Right hindlimb (tissue), 1 donor: ENCODE data around the gene FHIT.
A peak's percentile ranks its signal among the peaks of the same experiment; 100 is the strongest.
"Not testable (repeated sequence)": the region's sequence is repeated elsewhere in the genome, so short reads cannot be mapped to it uniquely, and the experiment has no call there.

ENCODE experiments used
- DNase-seq: peaks from one replicate; pipeline ENCODE4 v3.0.0-alpha.2; 2018

FHIT gene

DNA sequence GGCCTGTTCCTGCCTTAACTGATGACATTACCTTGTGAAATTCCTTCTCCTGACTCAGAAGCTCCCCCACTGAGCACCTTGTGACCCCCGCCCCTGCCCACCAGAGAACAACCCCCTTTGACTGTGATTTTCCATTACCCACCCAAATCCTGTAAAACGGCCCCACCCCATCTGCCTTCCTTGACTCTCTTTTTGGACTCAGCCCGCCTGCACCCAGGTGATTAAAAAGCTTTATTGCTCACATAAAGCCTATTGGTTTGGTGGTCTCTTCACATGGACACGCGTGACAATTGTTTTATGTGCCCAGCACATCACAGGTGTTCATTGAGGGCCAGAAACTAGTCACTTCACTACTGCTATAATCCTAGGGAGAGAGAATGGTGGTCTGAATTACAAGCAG is 1448.8 kb downstream of the FHIT start:
- DNase-seq = not testable (repeated sequence)

DNA sequence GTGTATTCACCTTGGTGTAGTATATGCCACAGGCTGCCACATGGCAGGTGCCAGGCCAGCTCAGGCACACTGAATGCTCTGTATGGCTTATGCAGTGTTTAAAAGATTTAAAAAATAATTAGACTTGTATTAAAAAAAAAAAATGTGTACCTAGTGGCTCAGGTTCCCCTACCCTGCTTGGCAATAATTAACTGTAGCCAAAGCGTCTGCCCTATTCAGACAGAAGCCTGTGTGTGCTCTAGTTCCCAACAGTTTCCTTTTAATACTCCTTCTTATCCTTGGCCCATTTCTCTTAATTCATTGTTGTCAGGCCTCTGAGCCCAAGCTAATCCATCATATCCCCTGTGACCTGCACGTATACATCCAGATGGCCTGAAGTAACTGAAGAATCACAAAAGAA is 1449.2 kb downstream of the FHIT start:
- DNase-seq = no peak

DNA sequence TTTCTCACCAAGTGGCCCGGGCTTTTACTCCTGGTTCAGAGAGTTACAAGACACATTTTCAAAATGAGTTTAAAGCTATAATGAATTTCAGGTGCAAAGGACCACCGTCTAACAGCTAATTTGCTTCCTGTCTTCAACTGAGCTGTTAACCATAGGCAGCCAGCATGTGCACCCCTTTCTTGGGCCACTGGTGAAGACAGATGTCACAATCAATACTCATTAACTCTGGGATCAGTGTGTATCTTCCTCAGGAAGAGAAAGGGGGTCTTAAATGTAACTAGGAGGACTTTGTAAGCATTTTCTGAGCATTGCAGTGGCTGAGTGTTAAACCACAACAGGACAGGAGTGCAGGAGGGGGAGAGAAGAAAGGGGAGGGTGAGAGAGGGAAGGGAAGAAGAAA is 1450.8 kb downstream of the FHIT start:
- DNase-seq = no peak

DNA sequence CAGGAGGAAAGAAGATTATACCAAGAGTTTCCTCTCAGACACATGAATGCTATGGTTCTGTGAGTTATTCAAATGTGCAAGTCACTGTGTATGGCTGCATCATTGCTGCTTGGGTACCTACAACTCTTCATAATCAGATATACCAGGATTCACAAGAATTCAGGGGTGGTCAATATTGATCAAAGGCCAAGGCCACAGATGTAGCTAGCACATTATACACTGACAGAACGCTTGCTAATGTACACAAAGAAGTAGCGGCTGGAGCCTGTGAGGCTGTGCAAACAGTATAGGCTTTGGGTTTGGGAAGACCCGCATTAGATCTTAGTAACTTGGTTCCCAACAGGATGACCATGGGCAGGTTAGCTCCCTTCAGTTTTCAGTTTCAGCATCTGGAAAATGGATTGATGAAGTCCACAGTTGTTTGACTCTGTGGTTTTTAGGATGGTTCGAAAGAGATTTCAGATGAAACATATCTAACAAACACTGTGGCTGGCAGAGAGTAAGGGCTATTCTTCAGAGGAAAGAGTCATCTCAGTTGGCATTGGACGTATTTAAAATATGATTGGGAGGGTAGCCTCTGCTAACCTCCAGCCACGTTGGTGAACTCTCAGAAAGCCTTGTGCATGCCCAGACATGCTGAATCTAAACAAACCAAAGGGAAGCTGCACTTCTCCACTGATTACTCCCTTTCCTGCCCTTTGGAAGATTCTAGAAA is 1452.7 kb downstream of the FHIT start:
- no peak for DNase-seq

DNA sequence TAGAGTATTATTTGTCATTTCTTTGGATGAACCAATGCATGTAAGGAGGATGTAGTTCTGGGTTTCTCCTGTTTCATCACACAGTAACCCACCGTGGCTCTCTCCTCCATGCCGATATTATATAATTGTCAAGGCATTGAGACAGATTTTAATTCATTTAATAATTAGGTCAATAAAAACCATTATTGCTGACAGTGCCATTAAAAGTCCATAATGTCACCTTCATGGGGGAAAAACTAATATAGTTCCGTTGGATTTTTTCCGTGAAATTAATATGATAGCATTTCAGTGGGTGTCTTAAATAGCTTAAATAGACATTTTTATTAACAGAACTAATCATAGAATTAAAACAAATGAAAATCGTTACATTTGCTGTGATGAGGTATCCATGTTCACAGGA is 1453.7 kb downstream of the FHIT start:
- no peak for DNase-seq

DNA sequence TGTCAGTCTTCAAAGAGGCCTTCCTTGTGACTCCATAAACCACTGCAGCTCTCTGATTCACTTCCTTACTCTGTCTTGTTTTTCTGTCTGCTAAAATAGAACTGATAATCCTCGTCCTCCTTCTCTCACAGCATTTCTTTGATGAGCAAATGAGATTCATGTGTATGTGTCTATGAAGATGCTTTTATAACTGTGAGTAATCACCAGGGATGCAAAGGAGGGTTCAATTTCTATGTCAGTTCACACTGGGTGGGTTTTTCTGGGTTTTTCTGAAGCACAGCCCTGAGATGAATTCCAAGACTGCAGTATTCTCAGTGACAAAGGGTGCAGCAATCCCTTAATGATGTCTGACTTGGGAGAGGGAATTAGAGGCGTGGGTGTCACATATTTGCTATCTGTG is 1454.8 kb downstream of the FHIT start:
- no peak for DNase-seq

DNA sequence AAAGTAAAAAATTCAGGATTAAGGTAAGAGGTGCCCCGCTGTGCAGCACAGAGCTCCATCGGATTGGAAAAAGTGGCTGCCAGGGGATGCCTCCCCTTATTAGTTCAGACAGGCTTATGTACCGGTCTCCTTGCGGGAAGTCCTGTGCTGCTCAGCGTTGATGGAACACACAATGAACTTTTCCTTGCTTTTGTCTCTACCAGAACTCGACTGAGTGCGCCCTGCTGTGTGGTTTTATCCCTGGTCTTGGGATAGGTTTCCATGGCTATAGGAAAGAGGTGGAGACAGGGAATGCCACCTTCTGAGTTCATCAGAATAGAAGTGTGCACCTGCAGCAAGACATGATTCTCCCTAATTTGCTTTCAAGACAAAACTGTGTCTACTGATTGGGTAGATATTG is 1455.5 kb downstream of the FHIT start:
- no peak for DNase-seq

DNA sequence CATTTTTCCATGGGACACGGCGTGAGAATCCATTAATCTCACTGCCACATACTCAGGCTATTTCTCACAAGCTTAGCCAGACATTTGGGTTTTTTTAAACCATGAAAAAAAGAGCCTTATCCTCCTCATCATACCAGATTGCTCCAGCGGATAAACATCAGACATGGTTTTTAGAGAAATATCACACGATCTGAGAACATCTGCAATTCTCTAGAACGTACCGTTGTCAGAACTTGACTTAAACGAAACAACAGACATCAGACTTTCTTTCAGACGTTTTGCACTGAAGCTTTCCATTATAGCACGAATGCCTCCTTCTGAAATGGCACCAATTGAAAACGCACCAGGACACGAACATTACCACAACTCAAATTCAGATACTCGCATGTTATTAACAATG is 1457.3 kb downstream of the FHIT start:
- DNase-seq = no peak

DNA sequence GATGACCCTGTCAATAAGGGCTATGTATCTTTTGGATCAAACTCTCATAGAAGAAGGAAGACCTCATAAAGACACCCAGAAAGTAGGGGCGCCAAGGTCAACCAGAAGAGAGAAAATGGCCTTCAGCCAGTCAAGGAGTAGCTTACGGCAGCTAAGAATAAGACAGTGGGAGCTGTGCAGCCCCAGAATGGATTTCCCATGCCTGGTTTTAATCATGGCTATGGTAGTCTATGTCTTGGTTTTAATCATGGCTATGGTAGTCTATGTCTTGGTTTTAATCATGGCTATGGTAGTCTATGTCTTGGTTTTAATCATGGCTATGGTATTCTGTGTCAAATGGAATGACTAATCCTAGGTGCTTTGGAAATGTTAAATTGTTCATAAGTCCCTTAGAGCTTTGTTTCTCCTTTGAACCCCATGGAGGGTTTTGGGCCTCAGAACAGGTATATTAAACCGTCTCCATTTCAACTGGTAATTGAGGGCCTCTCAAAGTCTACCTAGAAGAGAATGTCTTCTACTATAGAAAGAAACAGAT is 1459.4 kb downstream of the FHIT start:
- DNase-seq = no peak

DNA sequence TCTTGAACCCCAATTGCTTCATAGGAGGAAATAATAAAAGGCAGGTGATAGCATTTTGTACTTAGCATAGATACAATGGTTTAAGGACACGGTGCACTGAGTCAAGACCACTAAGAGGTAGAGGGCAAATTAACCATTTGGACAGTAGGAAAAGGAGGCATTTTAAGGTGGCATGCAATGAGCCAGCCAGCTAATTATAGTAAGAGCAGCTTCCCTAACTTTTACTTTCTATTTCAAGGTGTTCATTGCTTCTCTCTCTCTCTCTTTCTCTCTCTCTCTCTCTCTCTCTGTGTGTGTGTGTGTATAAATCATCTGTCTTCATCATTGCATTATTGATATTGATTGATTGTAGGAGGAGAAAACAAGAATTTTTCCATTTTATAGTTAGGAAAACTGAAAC is 1461.0 kb downstream of the FHIT start:
- no peak for DNase-seq

DNA sequence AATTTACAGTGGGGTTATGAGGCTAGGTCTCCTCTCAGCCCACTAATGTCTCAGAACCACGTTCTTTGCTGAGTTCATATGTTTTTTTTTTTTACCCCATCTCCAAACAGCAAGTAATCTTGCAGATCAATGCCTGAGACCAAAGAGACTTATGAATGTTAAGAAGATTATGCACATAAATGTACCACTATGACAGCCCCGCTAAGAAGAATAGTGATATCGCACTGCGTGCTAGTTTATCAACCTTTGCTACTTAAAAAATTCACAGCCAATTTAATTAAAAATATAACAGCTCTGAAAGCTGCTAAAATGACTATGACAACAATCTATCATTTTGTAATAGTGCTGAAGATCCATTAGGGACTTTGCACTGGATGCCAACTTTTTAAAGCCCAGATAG is 1462.5 kb downstream of the FHIT start:
- no peak for DNase-seq

DNA sequence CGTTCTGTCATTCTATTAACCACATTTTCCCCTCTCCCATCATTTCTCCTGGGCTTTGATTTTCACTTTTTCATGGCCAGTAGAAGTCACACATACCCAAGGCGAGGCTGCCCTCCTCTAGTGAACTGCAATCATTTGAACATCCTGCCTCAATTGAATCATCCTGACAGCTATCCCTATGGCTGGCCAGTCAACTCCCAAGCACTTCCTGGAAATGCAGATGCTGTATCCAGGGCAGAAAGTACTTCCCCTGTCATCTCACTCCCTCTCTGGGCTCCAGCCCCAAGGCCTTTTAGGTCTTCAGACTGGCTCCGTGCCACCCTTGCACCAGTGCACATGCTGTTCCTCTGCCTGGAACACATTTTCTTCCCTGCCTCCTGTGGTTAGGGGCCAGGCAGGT is 1463.1 kb downstream of the FHIT start:
- no peak for DNase-seq

DNA sequence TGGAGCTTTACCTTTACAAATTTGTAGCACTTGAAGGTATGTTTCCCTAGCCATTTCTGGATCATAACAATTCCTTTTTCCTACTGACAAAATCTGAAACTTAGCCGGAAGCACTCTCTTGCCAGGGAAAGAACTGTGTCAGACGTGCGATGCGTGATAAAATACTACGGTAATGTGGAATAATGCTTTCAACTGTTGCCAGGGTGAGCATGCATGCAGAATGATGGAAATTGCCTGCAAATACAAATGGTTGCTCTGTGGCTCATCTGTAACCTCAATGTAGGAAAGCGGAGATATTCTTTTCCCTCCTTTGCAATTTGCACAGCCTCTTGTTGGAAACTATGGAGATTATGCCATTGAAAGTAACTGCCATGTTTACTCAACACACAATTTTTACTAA is 1464.9 kb downstream of the FHIT start:
- DNase-seq = no peak

DNA sequence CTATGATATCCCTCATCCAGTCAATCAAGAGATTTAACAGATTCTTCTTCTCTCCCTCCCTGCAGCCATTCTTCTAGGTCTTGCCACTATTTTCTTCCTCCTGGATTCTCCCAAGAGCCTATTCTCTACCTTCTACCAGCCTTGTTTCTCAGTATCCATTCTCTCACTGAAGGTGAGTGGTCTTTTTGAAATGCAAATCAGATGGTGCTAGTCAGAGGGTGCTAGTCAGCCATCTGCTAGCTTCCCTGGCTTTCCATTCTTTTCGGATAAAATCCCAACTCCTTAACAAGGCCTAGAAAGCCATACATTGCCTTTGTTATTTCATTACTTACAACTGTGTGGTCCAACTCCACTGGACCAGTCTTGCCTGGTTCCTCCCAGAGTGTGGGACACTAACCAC is 1467.1 kb downstream of the FHIT start:
- no peak for DNase-seq

DNA sequence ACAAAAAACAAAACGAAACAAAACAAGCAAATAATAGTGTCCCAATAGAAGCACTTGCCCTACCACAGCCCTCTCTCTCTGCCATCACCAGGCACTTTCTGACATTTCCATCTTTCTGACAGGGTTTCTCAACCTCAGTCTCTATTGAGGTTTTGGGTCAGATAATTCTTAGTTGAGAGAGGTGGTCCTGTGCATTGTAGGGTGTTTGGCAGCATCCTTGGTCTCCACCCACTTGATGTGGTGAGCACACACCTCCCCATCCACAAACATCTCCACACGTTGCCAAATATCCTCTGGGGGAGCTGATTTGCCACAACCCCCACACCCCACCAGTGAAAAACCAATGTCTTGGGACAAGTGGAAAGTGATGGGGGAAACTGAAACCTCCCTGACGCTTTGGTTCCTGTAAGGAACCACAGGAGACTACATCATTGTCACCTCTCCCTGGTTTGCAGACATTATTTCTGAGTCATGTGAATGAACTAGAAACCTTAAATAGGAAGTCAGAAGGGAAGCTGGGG is 1467.7 kb downstream of the FHIT start:
- no peak for DNase-seq

DNA sequence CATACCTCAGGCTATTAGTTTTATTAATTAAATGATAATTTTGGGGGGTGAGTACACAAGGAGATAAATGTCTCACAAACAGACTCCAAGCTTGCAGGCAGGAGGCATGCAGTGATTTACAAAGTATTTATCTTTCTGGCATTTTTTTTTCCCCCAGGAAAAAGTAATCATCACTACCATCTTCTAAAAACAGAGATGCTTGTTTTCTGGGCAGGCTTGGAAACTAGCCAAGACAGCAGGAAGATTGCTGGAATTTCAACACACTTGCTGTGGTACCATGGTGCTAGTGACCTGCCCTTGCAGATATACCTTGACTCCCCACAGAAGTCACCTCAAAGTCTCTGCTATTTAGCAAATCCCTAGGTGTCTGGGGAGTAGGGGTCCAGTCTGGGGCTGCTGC is 1468.6 kb downstream of the FHIT start:
- DNase-seq = no peak

DNA sequence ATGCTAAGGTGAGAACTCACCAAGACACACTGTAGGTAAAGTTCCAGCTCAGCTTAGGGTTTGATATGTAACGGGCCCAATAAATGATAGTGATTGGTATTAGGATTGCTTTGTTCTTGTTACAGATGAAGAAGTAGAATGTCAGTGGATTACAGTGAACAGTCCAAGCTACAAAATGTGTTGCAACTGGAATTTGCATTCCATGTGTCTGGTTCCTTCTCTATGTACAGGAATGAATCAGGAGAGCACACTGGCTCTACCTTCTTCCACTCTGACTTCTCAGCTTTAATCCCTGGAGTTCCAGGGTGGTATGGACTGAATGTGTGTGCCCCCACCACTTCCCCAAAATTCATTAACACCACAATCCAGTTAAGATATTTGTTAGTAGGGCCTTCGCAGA is 1471.0 kb downstream of the FHIT start:
- no peak for DNase-seq

DNA sequence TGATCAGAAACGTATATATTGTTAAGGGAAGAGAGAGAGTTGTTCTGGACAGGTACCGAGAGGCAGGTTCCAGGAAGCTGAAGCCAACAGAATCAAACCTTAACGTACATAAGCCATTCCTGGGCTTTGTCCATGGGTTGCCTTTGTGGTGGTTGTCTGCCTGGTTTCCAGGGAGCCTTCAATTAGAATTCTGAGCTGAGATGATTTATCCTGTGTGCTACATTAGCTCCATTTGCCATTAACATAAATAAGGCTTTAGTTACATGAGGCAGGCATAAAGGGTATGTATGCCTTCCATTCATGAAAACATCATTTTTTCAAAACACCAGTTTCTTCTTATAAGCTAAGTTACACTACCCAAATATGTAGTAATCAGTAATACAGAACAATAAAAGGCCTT is 1472.0 kb downstream of the FHIT start:
- DNase-seq = no peak

DNA sequence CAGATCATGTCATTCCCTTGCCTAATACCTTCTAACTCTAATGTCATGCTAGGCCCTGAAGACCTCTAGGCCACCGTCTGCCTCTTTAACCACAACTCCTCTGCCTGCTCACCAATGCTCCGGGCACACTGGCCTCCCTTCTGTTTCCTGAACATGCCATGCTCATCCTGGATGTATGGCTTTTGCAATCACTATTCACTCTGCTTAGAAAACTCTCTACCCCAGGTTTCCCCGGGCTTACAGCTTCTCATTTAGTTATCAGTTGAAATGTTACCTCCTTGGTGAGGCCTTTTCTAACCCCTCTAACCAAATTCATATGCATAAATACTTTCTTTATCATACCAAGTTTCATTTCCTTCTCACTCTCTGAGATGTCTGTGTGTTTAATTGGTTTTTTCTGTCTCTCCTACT is 1473.6 kb downstream of the FHIT start:
- no peak for DNase-seq

DNA sequence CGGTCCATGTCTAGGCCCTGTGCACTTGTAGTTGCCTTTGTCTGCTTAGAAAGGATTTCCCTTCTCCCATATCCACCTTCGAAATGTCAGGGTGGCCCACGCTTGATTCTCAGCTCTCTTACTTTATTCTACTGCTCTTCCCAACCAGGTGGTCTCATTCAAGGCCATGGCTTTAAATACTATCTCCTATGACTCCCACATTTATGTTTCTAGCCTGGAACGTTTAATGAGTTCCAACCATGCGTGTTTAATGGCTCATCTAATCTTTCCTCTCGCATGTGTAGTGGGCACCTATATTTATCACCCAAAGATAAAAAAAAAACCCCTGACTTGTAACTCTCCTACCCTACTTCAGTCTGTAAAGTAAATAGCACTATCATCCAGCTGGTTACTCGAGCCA is 1474.2 kb downstream of the FHIT start:
- no peak for DNase-seq

DNA sequence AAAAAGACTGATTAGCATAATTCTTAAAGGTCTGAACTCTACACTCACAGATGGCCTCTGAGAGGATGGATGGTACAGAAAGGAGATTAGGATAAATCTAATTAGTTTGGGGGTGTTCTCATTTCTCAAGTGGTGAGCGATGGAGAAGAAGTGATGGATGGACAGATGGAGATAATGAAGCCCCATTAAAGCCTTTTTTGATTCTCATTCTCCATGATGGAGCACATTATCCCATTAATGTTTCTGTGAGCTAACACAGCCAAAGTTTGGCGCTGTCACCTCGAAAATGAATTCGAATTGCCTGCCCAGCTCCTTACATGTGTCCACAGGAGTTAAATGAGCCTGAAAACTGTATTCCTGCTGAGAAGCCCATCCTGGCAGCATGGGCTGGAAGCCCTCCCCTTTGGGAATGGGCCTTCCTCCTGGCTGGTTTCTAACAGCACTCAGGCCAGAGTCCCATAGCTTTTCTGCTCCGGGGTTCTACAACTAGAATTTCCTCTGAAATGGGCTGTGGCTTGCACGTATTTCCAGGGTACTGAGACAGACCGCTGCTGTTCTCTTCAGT is 1475.4 kb downstream of the FHIT start:
- no peak for DNase-seq

DNA sequence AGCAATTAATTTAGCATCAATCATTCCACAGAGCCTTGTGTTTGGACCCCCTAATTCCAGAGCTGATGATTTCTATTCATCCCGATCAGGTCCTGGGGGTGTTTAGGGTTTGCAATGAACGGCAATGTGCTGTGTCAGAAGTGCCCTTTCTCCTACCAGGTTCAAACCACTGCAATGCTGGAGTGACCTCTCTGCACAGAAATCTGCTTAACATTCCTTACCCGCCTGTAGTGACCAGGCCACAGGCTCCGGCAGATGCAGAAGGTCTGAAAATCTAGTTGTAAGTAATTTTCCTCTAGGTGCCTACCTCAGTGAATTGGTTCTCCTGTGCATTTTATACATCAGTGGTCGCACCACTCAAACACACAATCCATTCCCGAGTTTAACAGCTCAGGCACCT is 1476.1 kb downstream of the FHIT start:
- no peak for DNase-seq

DNA sequence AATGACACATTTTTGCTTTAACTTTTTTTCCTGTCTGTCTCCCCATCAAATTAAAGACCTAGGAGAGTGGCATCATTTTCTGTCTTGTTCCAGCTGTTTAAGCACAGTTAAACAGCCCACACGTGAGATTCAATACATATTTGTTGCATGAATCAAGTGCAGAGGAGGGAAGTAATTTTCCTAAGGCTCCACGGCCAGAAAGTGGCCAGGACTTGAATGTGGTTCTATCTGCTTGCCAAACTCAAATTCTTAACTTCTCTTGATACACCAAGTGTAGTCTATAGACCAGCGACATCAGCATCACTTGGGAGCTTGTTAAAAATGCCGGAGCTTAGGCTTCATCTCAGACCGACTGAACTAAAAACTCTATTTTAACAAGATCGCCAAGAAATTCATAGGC is 1476.6 kb downstream of the FHIT start:
- DNase-seq = peak; percentile 40

DNA sequence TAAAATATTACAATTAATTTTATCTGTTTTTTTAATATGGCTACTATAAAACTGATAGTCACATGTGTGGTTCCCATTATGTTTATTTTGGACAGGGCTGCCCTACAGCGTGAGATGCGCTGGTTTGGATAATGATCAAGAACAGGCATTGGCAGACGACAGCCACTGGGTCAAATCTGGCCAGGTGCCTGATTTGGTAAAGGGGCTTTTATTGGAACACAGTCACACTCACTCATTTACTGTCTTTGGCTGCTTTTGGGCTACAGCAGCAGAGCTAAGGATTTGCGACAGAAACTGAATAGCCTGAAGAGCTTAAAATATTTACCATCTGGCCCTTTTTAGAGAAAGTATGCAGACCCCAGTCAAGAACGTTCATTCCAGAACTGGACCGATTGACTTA is 1477.3 kb downstream of the FHIT start:
- DNase-seq = peak; percentile 29
